ENCODE results near the gene METTL3. TPM values are rescaled to one million over a fixed set of nuclear protein-coding genes. Genes with fewer than 3 reads are reported as not detected.
A peak's percentile ranks its signal among the peaks of the same experiment; 100 is the strongest.

Gene METTL3
- total and polyA plus RNA-seq, 2 of the 13 experiments (the other 11 are each of a cell fraction or from before 2014, with no cell fraction given) = 123 to 130 TPM

DNA sequence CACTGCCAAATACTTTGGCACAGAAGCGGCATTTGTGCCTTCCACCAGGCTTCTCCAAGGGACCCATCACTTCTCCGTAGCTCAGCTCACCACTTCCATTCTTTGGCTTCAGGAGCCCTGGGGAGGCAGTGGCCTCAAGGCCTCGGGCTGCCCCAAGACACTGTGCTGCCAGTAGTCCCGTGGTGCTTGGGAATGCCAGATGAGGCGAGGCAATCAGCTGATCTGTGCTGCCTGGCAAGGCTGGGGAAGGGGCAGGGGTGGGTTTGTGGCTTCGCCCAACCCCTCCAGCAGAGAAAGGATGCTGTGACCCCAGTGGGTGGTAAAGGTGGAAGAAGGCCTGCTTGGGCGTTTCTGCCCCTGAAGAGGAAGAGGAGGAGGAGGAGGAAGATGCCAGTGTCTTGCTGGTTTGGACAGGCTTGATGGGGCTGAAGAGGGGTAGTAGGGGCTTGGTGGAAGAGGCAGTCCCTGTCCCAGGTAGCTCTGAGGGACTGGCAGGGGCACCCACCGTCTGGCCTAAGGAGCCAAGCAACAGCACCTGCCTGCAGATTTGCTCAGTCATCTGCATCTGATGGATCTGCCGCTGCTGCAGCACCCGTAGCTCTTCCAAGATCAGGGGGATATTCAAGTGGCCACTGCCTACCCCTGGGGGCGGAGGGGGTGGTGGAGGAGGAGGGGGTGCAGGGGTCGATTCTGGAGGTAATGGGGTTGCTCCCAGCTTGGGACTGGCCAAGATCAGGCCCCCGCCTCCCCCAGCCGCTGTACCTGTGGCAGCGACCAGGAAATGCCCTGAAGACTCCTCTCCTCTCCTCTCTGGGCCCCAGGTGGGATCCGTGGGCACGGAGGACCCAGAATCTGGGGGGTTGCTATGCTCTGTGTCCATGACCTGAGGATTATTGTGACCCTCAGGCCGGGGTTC is 13.7 kb upstream of the METTL3 start:
- ATAC-seq = no peak
- POLR2A ChIA-PET = interaction anchor here (2.6 to 10.8 kb wide), 2 partner anchors 12 to 26 kb away, joined by 13 to 173 read pairs; partner anchors contain the start of gene METTL3
- BruUV-seq (replicated peaks) = no TSS peak
- H4K20me1 ChIP-seq (ENCODE audit: insufficient read depth, low read length) = no peaks in the 10 kb centered on the region
- 92% methylated on average over 18 of the region's 18 CpGs for WGBS (ENCODE audit: low lambda C conversion rate)
- no peaks in the 10 kb centered on the region for H3K9me3 ChIP-seq (ENCODE audit: low read length)
- no peak overlapping the region for H3K27ac ChIP-seq (ENCODE audit: extremely low read length, insufficient read depth, low read length)
- H3K4me2 ChIP-seq (ENCODE audit: low read depth, low read length) = peak overlapping the region; percentile 82
- CTCF ChIA-PET (ENCODE audit: low intra/inter-chr PET ratio, low total read pairs) = no interaction called here
- H3K36me3 ChIP-seq (replicated peaks in 1 of 2; ENCODE audit: control insufficient read depth in 1 of 2, insufficient read depth in 2 of 2, low read length in 2 of 2) = no peaks in the 10 kb centered on the region
- H3K27me3 ChIP-seq (ENCODE audit: control insufficient read depth in 1 of 2, insufficient read depth in 2 of 2, low read length in 2 of 2) = no peaks in the 10 kb centered on the region
- in situ Hi-C loops (cut with HindIII; ENCODE audit: extremely low pct_ligation_motif_present, low pct_unique_long_range_greater_than_20kb) = no loop called here
- no peak overlapping the region for H3K9ac ChIP-seq (ENCODE audit: insufficient read depth, low read depth, low read length)
- H3K4me3 ChIP-seq (replicated peaks in 1 of 3; ENCODE audit: insufficient read depth in 1 of 3, low read depth in 2 of 3, low read length in 3 of 3) = peak overlapping the region in 1 of 3 experiments; percentile 78; a peak in 1 of 6 replicates
- intact Hi-C loops (cut with micrococcal nuclease; ENCODE audit: unreplicated experiment) = no loop called here
- H2AFZ ChIP-seq (ENCODE audit: low read length) = no peak overlapping the region
- peak; percentile 23; the same call in 1 of the 2 replicates for TF ChIP-seq ZBTB7A (CRISPR knock-in tag; IDR thresholded peaks at IDR 0.05)
- TF ChIP-seq, protein P1, sequence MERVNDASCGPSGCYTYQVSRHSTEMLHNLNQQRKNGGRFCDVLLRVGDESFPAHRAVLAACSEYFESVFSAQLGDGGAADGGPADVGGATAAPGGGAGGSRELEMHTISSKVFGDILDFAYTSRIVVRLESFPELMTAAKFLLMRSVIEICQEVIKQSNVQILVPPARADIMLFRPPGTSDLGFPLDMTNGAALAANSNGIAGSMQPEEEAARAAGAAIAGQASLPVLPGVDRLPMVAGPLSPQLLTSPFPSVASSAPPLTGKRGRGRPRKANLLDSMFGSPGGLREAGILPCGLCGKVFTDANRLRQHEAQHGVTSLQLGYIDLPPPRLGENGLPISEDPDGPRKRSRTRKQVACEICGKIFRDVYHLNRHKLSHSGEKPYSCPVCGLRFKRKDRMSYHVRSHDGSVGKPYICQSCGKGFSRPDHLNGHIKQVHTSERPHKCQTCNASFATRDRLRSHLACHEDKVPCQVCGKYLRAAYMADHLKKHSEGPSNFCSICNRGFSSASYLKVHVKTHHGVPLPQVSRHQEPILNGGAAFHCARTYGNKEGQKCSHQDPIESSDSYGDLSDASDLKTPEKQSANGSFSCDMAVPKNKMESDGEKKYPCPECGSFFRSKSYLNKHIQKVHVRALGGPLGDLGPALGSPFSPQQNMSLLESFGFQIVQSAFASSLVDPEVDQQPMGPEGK (CRISPR knock-in tag; IDR thresholded peaks at IDR 0.05) = no peak
- FAIRE-seq = no peak
- H3K4me1 ChIP-seq (ENCODE audit: insufficient read depth, low read length) = peaks cover 43% of the 10 kb centered on the region
- H3K79me2 ChIP-seq (ENCODE audit: insufficient read depth, low read length) = no peaks in the 10 kb centered on the region
- no peak for DNase-seq (ENCODE audit: low spot score)

DNA sequence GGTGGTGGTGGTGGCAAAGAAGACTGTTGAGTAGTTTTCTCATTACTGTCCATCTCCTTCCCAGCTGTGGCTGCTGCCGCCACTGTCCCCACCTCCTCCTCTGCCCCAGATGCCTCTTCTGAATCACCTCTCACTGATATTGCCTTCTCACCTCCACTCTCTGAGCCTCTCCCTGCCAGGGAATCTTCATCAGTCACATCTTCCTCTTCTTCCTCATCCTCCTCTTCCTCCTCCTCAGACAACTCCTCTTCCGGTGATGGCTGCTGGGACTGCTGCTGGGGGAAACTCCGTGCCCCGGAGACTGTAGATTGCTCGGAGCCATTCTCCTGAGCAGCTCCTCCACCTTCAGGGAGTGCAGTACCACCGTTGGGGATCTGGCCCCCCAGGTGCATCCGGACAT is 12.1 kb upstream of the METTL3 start:
- H3K79me2 ChIP-seq (ENCODE audit: insufficient read depth, low read length) = no peaks in the 10 kb centered on the region
- H3K27ac ChIP-seq (ENCODE audit: extremely low read length, insufficient read depth, low read length) = no peak overlapping the region
- H3K36me3 ChIP-seq (replicated peaks in 1 of 2; ENCODE audit: control insufficient read depth in 1 of 2, insufficient read depth in 2 of 2, low read length in 2 of 2) = no peaks in the 10 kb centered on the region
- H3K4me2 ChIP-seq (ENCODE audit: low read depth, low read length) = no peak overlapping the region
- no peaks in the 10 kb centered on the region for H3K9me3 ChIP-seq (ENCODE audit: low read length)
- TF ChIP-seq, protein P2, sequence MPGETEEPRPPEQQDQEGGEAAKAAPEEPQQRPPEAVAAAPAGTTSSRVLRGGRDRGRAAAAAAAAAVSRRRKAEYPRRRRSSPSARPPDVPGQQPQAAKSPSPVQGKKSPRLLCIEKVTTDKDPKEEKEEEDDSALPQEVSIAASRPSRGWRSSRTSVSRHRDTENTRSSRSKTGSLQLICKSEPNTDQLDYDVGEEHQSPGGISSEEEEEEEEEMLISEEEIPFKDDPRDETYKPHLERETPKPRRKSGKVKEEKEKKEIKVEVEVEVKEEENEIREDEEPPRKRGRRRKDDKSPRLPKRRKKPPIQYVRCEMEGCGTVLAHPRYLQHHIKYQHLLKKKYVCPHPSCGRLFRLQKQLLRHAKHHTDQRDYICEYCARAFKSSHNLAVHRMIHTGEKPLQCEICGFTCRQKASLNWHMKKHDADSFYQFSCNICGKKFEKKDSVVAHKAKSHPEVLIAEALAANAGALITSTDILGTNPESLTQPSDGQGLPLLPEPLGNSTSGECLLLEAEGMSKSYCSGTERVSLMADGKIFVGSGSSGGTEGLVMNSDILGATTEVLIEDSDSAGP (CRISPR knock-in tag; IDR thresholded peaks at IDR 0.05; ENCODE audit: borderline replicate concordance) = 0 out of 2 replicates have a peak, but pooled peaks have one; percentile 7
- TF ChIP-seq, protein P3, sequence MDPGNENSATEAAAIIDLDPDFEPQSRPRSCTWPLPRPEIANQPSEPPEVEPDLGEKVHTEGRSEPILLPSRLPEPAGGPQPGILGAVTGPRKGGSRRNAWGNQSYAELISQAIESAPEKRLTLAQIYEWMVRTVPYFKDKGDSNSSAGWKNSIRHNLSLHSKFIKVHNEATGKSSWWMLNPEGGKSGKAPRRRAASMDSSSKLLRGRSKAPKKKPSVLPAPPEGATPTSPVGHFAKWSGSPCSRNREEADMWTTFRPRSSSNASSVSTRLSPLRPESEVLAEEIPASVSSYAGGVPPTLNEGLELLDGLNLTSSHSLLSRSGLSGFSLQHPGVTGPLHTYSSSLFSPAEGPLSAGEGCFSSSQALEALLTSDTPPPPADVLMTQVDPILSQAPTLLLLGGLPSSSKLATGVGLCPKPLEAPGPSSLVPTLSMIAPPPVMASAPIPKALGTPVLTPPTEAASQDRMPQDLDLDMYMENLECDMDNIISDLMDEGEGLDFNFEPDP (CRISPR knock-in tag; conservative IDR thresholded peaks at IDR 0.05) = 0 out of 2 replicates have a peak, but pooled peaks have one; percentile 43
- TF ChIP-seq, protein P4, sequence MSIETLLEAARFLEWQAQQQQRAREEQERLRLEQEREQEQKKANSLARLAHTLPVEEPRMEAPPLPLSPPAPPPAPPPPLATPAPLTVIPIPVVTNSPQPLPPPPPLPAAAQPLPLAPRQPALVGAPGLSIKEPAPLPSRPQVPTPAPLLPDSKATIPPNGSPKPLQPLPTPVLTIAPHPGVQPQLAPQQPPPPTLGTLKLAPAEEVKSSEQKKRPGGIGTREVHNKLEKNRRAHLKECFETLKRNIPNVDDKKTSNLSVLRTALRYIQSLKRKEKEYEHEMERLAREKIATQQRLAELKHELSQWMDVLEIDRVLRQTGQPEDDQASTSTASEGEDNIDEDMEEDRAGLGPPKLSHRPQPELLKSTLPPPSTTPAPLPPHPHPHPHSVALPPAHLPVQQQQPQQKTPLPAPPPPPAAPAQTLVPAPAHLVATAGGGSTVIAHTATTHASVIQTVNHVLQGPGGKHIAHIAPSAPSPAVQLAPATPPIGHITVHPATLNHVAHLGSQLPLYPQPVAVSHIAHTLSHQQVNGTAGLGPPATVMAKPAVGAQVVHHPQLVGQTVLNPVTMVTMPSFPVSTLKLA (IDR thresholded peaks at IDR 0.05) = no peak
- DNase-seq (ENCODE audit: low spot score) (no peak), ATAC-seq (no peak), FAIRE-seq (no peak)
- no peaks in the 10 kb centered on the region for H4K20me1 ChIP-seq (ENCODE audit: insufficient read depth, low read length)
- ChIA-PET POLR2A (interaction anchor here (1.0 to 10.8 kb wide), 2 partner anchors 10 to 15 kb away, joined by 3 to 173 read pairs; partner anchors contain the start of gene METTL3), CTCF (ENCODE audit: low intra/inter-chr PET ratio, low total read pairs) (no interaction called here)
- no peaks in the 10 kb centered on the region for H3K27me3 ChIP-seq (ENCODE audit: control insufficient read depth in 1 of 2, insufficient read depth in 2 of 2, low read length in 2 of 2)
- no peak overlapping the region for H3K4me3 ChIP-seq (replicated peaks in 1 of 3; ENCODE audit: insufficient read depth in 1 of 3, low read depth in 2 of 3, low read length in 3 of 3)
- WGBS (ENCODE audit: low lambda C conversion rate) = 77% methylated on average over 6 of the region's 7 CpGs
- intact Hi-C loops (cut with micrococcal nuclease; ENCODE audit: unreplicated experiment) (no loop called here), in situ Hi-C loops (cut with HindIII; ENCODE audit: extremely low pct_ligation_motif_present, low pct_unique_long_range_greater_than_20kb) (no loop called here)
- BruUV-seq (replicated peaks) = no TSS peak
- no peak overlapping the region for H2AFZ ChIP-seq (ENCODE audit: low read length)
- H3K9ac ChIP-seq (ENCODE audit: insufficient read depth, low read depth, low read length) = no peak overlapping the region
- peaks cover 26% of the 10 kb centered on the region for H3K4me1 ChIP-seq (ENCODE audit: insufficient read depth, low read length)
